GM12864 (cell line): ENCODE results near the gene HSPA6.

Experiments used
- DNase-seq: peaks from one replicate; pipeline ENCODE4 v3.0.0-alpha.2; 2011; ENCODE audit warnings: low read depth
- H3K4me3 ChIP-seq: 2 replicates; pipeline ENCODE4 v1.5.1; 2011; ENCODE audit warnings: mild to moderate bottlenecking, low read depth, low read length, control low read depth
- CTCF ChIP-seq: IDR thresholded peaks from 2 replicates; pipeline ENCODE4 v1.5.1; 2011; ENCODE audit warnings: low read depth, mild to moderate bottlenecking, moderate library complexity, low read length, control low read depth, inconsistent platforms; ENCODE audit errors: missing control alignments

Gene HSPA6

GRCh38 chr1:161498646-161499045, 25.7 kb upstream of the HSPA6 start:
- DNase-seq, result no peak
- H3K4me3 ChIP-seq, result no peak overlapping the region
- no peak for TF ChIP-seq CTCF

- DNase-seq, result no peak
- no peak overlapping the region for H3K4me3 ChIP-seq
- no peak for TF ChIP-seq CTCF
Measured at GRCh38 chr1:161499099-161500039, 25.0 kb upstream of the HSPA6 start.

GRCh38 chr1:161501234-161501633, 23.1 kb upstream of the HSPA6 start:
- H3K4me3 ChIP-seq, result no peak overlapping the region
- DNase-seq, result no peak
- TF ChIP-seq CTCF, result no peak

- TF ChIP-seq CTCF, result no peak
- no peak overlapping the region for H3K4me3 ChIP-seq
- DNase-seq, result no peak
Measured at GRCh38 chr1:161502181-161502580, 22.2 kb upstream of the HSPA6 start.

- no peak for TF ChIP-seq CTCF
- DNase-seq, result no peak
- H3K4me3 ChIP-seq, result no peak overlapping the region
Measured at GRCh38 chr1:161502641-161503393, 21.5 kb upstream of the HSPA6 start.

GRCh38 chr1:161503394-161503748, 21.0 kb upstream of the HSPA6 start:
- no peak for DNase-seq
- H3K4me3 ChIP-seq, result no peak overlapping the region
- TF ChIP-seq CTCF, result no peak

GRCh38 chr1:161505686-161506085, 18.7 kb upstream of the HSPA6 start:
- no peak for DNase-seq
- TF ChIP-seq CTCF, result no peak
- no peak overlapping the region for H3K4me3 ChIP-seq
